ENCODE results near the gene OCA2.

DNA sequence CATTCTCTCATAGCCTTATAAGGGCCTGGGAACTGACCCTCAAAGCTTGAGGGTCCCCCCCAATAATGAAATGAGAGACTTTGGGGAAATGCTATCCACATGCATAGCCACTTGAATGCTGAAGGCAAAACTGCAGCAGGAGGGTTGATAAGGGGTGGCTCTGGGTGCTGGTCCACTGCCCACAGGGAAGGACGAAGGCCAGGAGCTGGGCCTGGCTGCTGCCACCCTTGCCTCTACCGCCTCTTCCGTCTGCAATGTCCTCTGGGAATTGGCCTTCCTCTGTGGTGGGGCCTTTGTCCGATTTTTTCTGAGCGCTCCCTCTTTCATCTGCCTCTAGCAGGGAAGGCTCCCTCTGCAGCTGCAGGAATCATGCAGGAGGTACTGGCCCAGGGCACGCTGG, 41.0 kb downstream of the OCA2 start:
- TF ChIP-seq POLR2A (IDR thresholded peaks at IDR 0.05) (no peak), POLR2AphosphoS5 (IDR thresholded peaks at IDR 0.05) (no peak)
- TF ChIP-seq, protein P1, sequence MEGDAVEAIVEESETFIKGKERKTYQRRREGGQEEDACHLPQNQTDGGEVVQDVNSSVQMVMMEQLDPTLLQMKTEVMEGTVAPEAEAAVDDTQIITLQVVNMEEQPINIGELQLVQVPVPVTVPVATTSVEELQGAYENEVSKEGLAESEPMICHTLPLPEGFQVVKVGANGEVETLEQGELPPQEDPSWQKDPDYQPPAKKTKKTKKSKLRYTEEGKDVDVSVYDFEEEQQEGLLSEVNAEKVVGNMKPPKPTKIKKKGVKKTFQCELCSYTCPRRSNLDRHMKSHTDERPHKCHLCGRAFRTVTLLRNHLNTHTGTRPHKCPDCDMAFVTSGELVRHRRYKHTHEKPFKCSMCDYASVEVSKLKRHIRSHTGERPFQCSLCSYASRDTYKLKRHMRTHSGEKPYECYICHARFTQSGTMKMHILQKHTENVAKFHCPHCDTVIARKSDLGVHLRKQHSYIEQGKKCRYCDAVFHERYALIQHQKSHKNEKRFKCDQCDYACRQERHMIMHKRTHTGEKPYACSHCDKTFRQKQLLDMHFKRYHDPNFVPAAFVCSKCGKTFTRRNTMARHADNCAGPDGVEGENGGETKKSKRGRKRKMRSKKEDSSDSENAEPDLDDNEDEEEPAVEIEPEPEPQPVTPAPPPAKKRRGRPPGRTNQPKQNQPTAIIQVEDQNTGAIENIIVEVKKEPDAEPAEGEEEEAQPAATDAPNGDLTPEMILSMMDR (IDR thresholded peaks at IDR 0.05): no peak

All from prostate gland (tissue), 2 donors.